Fibroblast of lung (primary cell): ENCODE measurements around the gene METTL21C. TPM values are rescaled to one million over a fixed set of nuclear protein-coding genes. Genes with fewer than 3 reads are reported as not detected.
A peak's percentile ranks its signal among the peaks of the same experiment; 100 is the strongest.

ENCODE experiments used
- DNase-seq, 2 donors: peaks; one replicate each; pipeline versions ENCODE4 v3.0.0 to v3.0.0-alpha.2; 2010; ENCODE audit warnings: low read depth in 2 of 2
- H2AFZ ChIP-seq: 2 replicates; pipeline ENCODE4 v1.5.1; 2012; ENCODE audit warnings: low read length, control low read depth, inconsistent platforms
- H3K27ac ChIP-seq: 2 replicates; pipeline ENCODE4 v1.5.1; 2011; ENCODE audit warnings: low read length, control low read depth; ENCODE audit not compliant: insufficient read depth
- H3K27me3 ChIP-seq: 2 replicates; pipeline ENCODE4 v1.5.1; 2011; ENCODE audit warnings: mild to moderate bottlenecking, low read length; ENCODE audit not compliant: control insufficient read depth, insufficient read depth
- H3K36me3 ChIP-seq: 2 replicates; pipeline ENCODE4 v1.5.1; 2011; ENCODE audit warnings: low read length; ENCODE audit not compliant: control insufficient read depth, insufficient read depth
- H3K4me1 ChIP-seq: 2 replicates; pipeline ENCODE4 v1.5.1; 2011; ENCODE audit warnings: low read length; ENCODE audit not compliant: control insufficient read depth, insufficient read depth; ENCODE audit errors: extremely low read depth
- H3K4me2 ChIP-seq: 2 replicates; pipeline ENCODE4 v1.5.1; 2011; ENCODE audit warnings: low read length, control low read depth; ENCODE audit not compliant: insufficient read depth; ENCODE audit errors: extremely low read depth
- H3K4me3 ChIP-seq, 4 experiments: fragments of 200-600 bp in 1 of 4; sonication (generic) in 1 of 4; replicated peaks in 1 of 4; 2 replicates each; pipeline ENCODE4 v1.5.1; 2011 to 2016; ENCODE audit warnings: low read length in 4 of 4, low read depth in 3 of 4, mild to moderate bottlenecking in 3 of 4, control low read depth in 2 of 4, inconsistent platforms in 1 of 4, mixed read lengths in 1 of 4; ENCODE audit not compliant: insufficient read depth in 1 of 4; ENCODE audit errors: control extremely low read depth in 1 of 4
- H3K79me2 ChIP-seq: 2 replicates; pipeline ENCODE4 v1.5.1; 2012; ENCODE audit warnings: mild to moderate bottlenecking, low read length, inconsistent platforms; ENCODE audit not compliant: control insufficient read depth, insufficient read depth
- H3K9ac ChIP-seq: 2 replicates; pipeline ENCODE4 v1.5.1; 2011; ENCODE audit warnings: mild to moderate bottlenecking, low read length, control low read depth; ENCODE audit not compliant: insufficient read depth
- H3K9me3 ChIP-seq: 2 replicates; pipeline ENCODE4 v1.5.1; 2012; ENCODE audit warnings: low read depth, low read length; ENCODE audit not compliant: control insufficient read depth, insufficient read depth
- H4K20me1 ChIP-seq: 2 replicates; pipeline ENCODE4 v1.5.1; 2011; ENCODE audit warnings: low read length; ENCODE audit not compliant: control insufficient read depth, insufficient read depth; ENCODE audit errors: extremely low read depth
- EZH2 ChIP-seq: IDR thresholded peaks from 2 replicates; pipeline ENCODE4 v1.5.1; 2012; ENCODE audit warnings: low read length, control low read depth, mild to moderate bottlenecking; ENCODE audit errors: missing control alignments
- polyA plus RNA-seq, 2 donors: library from polyadenylated mRNA; depleted of rRNA in 1 of 2; stranded (reverse) in 1 of 2; unstranded in 1 of 2; fragments of >200 nt; gene quantifications; 2 replicates each; pipeline ENCODE4 v1.2.1, GENCODE V29; 2011 to 2012; ENCODE audit warnings: missing spikeins in 1 of 2
- total RNA-seq: library from RNA; depleted of rRNA; stranded (reverse); fragments of >200 nt; gene quantifications from 2 replicates; pipeline ENCODE4 v1.2.1, GENCODE V29; 2014
- TF ChIP-seq, protein P1 (sequence below), 2 donors: IDR thresholded peaks in 1 of 2; conservative IDR thresholded peaks in 1 of 2; 1 replicate in 1 of 2; 2 replicates in 1 of 2; pipeline ENCODE4 v1.5.1; 2011 to 2012; ENCODE audit warnings: low read length in 2 of 2, control low read depth in 1 of 2, inconsistent platforms in 1 of 2, low read depth in 1 of 2, mild to moderate bottlenecking in 1 of 2

Gene METTL21C
- total and polyA plus RNA-seq, 2 donors (not counting 1 experiment from before 2014, with no cell fraction given), result 0.17 TPM; not detected in 1

DNA sequence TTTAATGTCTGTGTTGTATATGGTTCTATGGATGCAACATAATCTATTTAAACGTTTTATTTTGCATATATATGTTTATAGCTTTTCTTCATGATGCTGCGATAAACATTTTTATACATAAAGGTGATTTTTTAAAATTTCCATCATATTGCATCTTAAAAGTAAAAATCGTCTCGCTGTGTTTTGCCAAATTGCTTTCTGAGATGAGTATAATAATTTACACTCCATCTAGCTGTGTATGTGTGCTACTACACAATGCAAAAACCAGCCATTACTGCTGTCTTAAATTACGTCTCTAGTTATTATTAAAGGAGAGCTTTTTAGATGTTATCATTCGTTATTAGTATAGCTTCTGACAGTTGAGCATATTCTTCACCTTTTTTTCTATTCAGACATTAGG lies 37.2 kb downstream of the METTL21C start:
- Histone ChIP-seq H3K27ac (no peak overlapping the region), H3K36me3 (peaks cover 7% of the 10 kb centered on the region), H3K9ac (no peak overlapping the region), H3K27me3 (no peaks in the 10 kb centered on the region), H3K79me2 (no peaks in the 10 kb centered on the region), H3K9me3 (no peaks in the 10 kb centered on the region), H3K4me1 (no peaks in the 10 kb centered on the region), H4K20me1 (no peaks in the 10 kb centered on the region), H2AFZ (no peak overlapping the region), H3K4me2 (no peak overlapping the region), H3K4me3 (no peak overlapping the region)
- TF ChIP-seq, protein P1, sequence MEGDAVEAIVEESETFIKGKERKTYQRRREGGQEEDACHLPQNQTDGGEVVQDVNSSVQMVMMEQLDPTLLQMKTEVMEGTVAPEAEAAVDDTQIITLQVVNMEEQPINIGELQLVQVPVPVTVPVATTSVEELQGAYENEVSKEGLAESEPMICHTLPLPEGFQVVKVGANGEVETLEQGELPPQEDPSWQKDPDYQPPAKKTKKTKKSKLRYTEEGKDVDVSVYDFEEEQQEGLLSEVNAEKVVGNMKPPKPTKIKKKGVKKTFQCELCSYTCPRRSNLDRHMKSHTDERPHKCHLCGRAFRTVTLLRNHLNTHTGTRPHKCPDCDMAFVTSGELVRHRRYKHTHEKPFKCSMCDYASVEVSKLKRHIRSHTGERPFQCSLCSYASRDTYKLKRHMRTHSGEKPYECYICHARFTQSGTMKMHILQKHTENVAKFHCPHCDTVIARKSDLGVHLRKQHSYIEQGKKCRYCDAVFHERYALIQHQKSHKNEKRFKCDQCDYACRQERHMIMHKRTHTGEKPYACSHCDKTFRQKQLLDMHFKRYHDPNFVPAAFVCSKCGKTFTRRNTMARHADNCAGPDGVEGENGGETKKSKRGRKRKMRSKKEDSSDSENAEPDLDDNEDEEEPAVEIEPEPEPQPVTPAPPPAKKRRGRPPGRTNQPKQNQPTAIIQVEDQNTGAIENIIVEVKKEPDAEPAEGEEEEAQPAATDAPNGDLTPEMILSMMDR (conservative IDR thresholded peaks at IDR 0.05 in 1 of 2, IDR thresholded peaks at IDR 0.05 in 1 of 2; ENCODE audit: low read depth in 1 of 2, low read length in 2 of 2), result peak in 1 of 2 donors; percentile 38
- no peak for TF ChIP-seq EZH2
- DNase-seq, result no peak

DNA sequence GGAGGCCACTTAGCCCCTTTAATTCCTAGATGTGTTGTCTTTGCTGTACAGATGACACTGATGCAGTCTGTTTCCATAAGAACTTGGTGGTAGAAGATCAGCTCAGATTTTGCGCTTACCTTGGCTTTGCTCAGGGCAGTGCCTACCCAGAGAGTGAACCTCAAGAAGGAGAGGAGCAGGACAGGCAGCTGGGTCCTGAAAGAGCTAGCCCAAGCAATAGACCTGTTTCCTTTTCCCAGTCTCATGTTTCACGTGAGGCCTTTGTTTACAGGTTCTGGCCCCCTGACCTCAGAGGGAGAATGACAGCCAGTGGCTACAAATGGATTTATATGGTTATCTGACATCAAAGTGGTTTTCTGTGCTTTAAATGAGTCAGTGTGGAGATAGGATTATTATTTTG lies 40.1 kb downstream of the METTL21C start:
- Histone ChIP-seq H3K27me3 (no peaks in the 10 kb centered on the region), H4K20me1 (no peaks in the 10 kb centered on the region), H3K4me2 (no peak overlapping the region), H3K9ac (no peak overlapping the region), H3K36me3 (peaks cover 7% of the 10 kb centered on the region), H3K4me1 (peaks cover 5% of the 10 kb centered on the region), H3K4me3 (no peak overlapping the region), H3K9me3 (no peaks in the 10 kb centered on the region), H2AFZ (no peak overlapping the region), H3K27ac (no peak overlapping the region), H3K79me2 (no peaks in the 10 kb centered on the region)
- DNase-seq, result no peak
- TF ChIP-seq EZH2, result no peak
- TF ChIP-seq, protein P1 (conservative IDR thresholded peaks at IDR 0.05 in 1 of 2, IDR thresholded peaks at IDR 0.05 in 1 of 2; ENCODE audit: low read depth in 1 of 2, low read length in 2 of 2), result no peak

DNA sequence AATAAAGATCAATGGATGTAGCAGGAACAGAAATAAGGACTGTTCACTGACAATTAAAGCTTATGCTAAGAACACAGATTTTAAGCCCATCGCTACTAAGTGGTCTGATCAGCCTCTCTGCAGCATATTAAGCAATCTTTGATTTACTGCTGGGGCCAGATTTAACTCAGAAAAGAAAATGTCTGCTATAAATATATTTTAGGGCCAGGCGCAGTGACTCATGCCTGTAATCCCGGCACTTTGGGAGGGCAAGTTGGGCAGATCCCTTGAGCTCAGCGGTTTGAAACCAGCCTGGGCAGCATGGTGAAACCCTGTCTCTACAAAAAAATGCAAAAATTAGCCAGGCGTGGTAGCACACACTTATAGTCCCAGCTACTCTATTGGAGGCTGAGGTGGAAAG lies 43.0 kb downstream of the METTL21C start:
- Histone ChIP-seq H4K20me1 (no peaks in the 10 kb centered on the region), H3K4me1 (peaks cover 5% of the 10 kb centered on the region), H3K9ac (no peak overlapping the region), H3K79me2 (no peaks in the 10 kb centered on the region), H3K36me3 (peaks cover 2% of the 10 kb centered on the region), H2AFZ (no peak overlapping the region), H3K9me3 (no peaks in the 10 kb centered on the region), H3K27ac (no peak overlapping the region), H3K4me2 (no peak overlapping the region), H3K27me3 (no peaks in the 10 kb centered on the region), H3K4me3 (no peak overlapping the region)
- no peak for TF ChIP-seq EZH2
- TF ChIP-seq, protein P1 (conservative IDR thresholded peaks at IDR 0.05 in 1 of 2, IDR thresholded peaks at IDR 0.05 in 1 of 2; ENCODE audit: low read depth in 1 of 2, low read length in 2 of 2), result no peak
- peak in 1 of 2 donors; percentile 71 for DNase-seq
